ENCODE measurements around the gene CEP95. TPM values are rescaled to one million over a fixed set of nuclear protein-coding genes. Genes with fewer than 3 reads are reported as not detected.

The CEP95 gene
- total RNA-seq, 3 donors from 2014 or later (not counting 1 experiment from before 2014, with no cell fraction given) = 152 to 187 (median 186) TPM

GRCh38 chr17:64496786-64497564 lies 9.8 kb upstream of the CEP95 start, which contains the start of gene POLG2:
TSS of gene POLG2 (minus strand) at chr17:64497054. CDS start at chr17:64496968, 86 bp downstream.
- under 1% methylated on average over 50 of the region's 50 CpGs for WGBS (ENCODE audit: insufficient coverage)
- H3K36me3 Mint-ChIP-seq = peaks cover 38% of the 10 kb centered on the region
- DNase-seq = peak; percentile 94 to 98
- H3K4me3 ChIP-seq (ENCODE audit: low read length) = peak within 1 kb of the TSS; percentile 73
- no peaks in the 10 kb centered on the region for H3K27me3 Mint-ChIP-seq (ENCODE audit: low read depth in 2 of 2)
- peak; percentile 53 for TF ChIP-seq CTCF (IDR thresholded peaks at IDR 0.05)
- H3K4me1 ChIP-seq (ENCODE audit: control insufficient read depth, insufficient read depth, low read length) = peaks cover 27% of the 10 kb centered on the region
- ATAC-seq = peak; percentile 75 to 92 (median 82)
- H3K27ac ChIP-seq (ENCODE audit: low read length) = peak within 1 kb of the TSS; percentile 95
- H3K36me3 ChIP-seq (ENCODE audit: control insufficient read depth, insufficient read depth, low read length) = peaks cover 56% of the 10 kb centered on the region
- no peaks in the 10 kb centered on the region for H3K27me3 ChIP-seq (ENCODE audit: control insufficient read depth, insufficient read depth, low read length)
- peak within 1 kb of the TSS; percentile 100 for H3K4me3 Mint-ChIP-seq
- intact Hi-C loops (cut with micrococcal nuclease) = loop anchor here (1.0 kb wide), 1 partner anchor 9 kb away; the partner anchor contains the start of genes CEP95 and DDX5
- H3K9me3 ChIP-seq (ENCODE audit: control insufficient read depth, insufficient read depth, low read length) = no peaks in the 10 kb centered on the region
- H3K4me1 Mint-ChIP-seq = peaks cover 63 to 73% of the 10 kb centered on the region in 2 donors
- peak within 1 kb of the TSS; percentile 97 to 99 for H3K27ac Mint-ChIP-seq
- no peaks in the 10 kb centered on the region for H3K9me3 Mint-ChIP-seq

- peaks cover 69 to 79% of the 10 kb centered on the region in 2 donors for H3K4me1 Mint-ChIP-seq
- 63% methylated on average over 3 of the region's 4 CpGs for WGBS (ENCODE audit: insufficient coverage)
- Histone ChIP-seq H3K36me3 (ENCODE audit: control insufficient read depth, insufficient read depth, low read length) (peaks cover 57% of the 10 kb centered on the region), H3K4me1 (ENCODE audit: control insufficient read depth, insufficient read depth, low read length) (peaks cover 27% of the 10 kb centered on the region), H3K4me3 (ENCODE audit: low read length) (peak overlapping the region; percentile 73), H3K9me3 (ENCODE audit: control insufficient read depth, insufficient read depth, low read length) (no peaks in the 10 kb centered on the region), H3K27me3 (ENCODE audit: control insufficient read depth, insufficient read depth, low read length) (no peaks in the 10 kb centered on the region), H3K27ac (ENCODE audit: low read length) (peak overlapping the region; percentile 95)
- H3K4me3 Mint-ChIP-seq = peak overlapping the region; percentile 100
- intact Hi-C loops (cut with micrococcal nuclease) = loop anchor here (1.0 kb wide), 1 partner anchor 9 kb away; the partner anchor contains the start of genes CEP95 and DDX5
- no peak for TF ChIP-seq CTCF (IDR thresholded peaks at IDR 0.05)
- H3K36me3 Mint-ChIP-seq = peaks cover 44% of the 10 kb centered on the region
- ATAC-seq = no peak
- H3K27me3 Mint-ChIP-seq (ENCODE audit: low read depth in 2 of 2) = no peaks in the 10 kb centered on the region
- no peak for DNase-seq
- H3K9me3 Mint-ChIP-seq = no peaks in the 10 kb centered on the region
- peak overlapping the region; percentile 97 to 99 for H3K27ac Mint-ChIP-seq
Observed at GRCh38 chr17:64497565-64498035, 9.2 kb upstream of the CEP95 start.

- ATAC-seq (no peak), DNase-seq (peak in 1 of 2 donors; percentile 47)
- intact Hi-C loops (cut with micrococcal nuclease) = no loop called here
- Histone ChIP-seq H3K36me3 (ENCODE audit: control insufficient read depth, insufficient read depth, low read length) (peaks cover 61% of the 10 kb centered on the region), H3K27ac (ENCODE audit: low read length) (no peak overlapping the region), H3K4me3 (ENCODE audit: low read length) (no peak overlapping the region), H3K4me1 (ENCODE audit: control insufficient read depth, insufficient read depth, low read length) (peaks cover 27% of the 10 kb centered on the region), H3K27me3 (ENCODE audit: control insufficient read depth, insufficient read depth, low read length) (no peaks in the 10 kb centered on the region), H3K9me3 (ENCODE audit: control insufficient read depth, insufficient read depth, low read length) (no peaks in the 10 kb centered on the region)
- H3K36me3 Mint-ChIP-seq = peaks cover 53% of the 10 kb centered on the region
- H3K27me3 Mint-ChIP-seq (ENCODE audit: low read depth in 2 of 2) = no peaks in the 10 kb centered on the region
- peak overlapping the region; percentile 97 to 99 for H3K27ac Mint-ChIP-seq
- TF ChIP-seq CTCF (IDR thresholded peaks at IDR 0.05) = no peak
- H3K4me1 Mint-ChIP-seq = peaks cover 78 to 89% of the 10 kb centered on the region in 2 donors
- 84% methylated on average over 6 of the region's 7 CpGs for WGBS (ENCODE audit: insufficient coverage)
- H3K4me3 Mint-ChIP-seq = peak overlapping the region; percentile 100
- H3K9me3 Mint-ChIP-seq = no peaks in the 10 kb centered on the region
Observed at GRCh38 chr17:64498308-64499203, 8.2 kb upstream of the CEP95 start.

Data from natural killer cell (primary cell).